Hypothalamus (tissue), 51 donors: ENCODE results near the gene NPY1R.

Source experiments
- DNase-seq, 51 donors: peaks; one replicate each; lab custom pipeline; 2025; lab: John Stamatoyannopoulos, UW

NPY1R gene

DNA sequence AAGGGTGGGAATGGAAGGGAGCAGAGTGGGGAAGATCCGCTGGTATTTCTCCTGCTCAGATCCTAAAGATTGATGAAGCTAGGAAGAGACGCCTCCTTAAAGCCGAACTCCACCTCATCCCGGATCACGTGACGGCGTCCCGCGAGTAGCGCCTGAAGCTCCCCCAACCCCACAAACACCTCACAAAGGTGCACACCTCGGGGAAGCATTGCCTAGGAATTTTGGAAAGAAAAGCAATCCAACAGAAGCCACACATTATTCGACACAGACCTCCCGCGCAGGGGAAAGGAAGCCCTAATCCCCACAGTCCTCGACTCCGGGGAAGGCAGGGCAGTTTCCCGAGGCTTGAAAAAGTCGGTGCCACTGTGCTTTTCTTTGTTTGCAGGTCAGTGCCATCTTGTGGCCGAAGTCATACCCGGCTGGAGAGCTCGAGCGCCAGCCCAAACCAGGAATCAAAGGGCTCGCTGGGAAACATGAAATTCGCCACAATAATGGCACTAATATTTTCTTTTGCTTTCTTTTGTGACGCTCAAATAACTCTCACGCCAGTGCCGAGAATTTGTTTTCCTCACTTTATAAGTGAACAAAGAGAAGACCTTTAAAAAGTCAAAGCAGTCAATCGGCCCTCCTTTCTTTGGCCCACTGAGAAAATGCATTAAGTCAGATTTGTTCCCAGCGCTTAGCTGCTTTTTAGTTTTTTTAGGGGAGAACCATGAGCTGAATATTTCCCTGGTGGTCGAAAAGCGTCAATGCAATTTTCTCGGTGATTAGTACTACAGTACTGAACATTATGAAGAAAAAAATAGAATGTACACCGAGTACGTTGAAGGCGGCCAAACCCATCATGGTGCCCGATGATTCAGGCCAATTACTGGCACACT, at the start of gene NPY1R:
TSS of gene NPY1R (minus strand) at position 71 of the 881 bp plus-strand sequence. CDS start 6,042 bp downstream, outside the sequence.
- DNase-seq, result peak in 50 of 51 donors; percentile 6 to 92 (median 60)

DNA sequence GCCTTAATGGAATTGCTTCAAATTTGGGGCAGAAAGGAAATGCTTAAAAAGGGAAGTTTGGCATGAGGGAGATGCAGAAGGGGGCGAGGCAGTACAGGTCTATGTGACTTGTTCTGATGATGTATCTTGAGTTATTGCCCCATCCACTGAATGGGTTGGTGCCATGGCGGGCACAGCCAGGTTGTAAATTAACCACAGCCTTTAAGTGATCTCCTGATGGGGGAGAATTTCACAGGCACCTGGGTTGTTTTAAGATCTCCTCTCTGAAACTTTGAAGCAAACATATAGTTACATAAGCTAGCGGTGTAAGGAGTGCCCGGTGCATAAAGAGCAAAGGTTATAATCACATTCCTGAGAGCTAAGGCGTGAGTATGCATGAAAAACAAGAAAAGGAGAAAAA, 48.3 kb upstream of the NPY1R start:
- DNase-seq, result no peak

DNA sequence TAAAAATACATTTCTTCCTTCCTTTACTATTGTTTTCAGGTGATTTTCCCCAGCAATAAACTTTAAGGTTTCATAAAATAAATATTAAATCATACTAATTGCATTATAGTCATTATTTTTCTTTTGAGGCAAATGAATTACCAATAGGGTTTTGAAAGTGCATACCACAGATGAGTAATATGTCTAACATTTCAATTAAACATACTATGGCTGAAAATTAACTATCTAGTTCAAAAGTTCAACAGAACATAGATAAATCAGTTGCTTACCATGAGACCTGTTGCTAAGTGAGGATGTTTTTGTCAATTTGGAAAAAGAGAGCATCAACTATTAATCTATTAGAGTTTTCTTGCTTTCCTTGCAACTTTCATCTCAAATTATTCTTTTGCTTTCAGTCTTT, 46.3 kb upstream of the NPY1R start:
- DNase-seq, result no peak

DNA sequence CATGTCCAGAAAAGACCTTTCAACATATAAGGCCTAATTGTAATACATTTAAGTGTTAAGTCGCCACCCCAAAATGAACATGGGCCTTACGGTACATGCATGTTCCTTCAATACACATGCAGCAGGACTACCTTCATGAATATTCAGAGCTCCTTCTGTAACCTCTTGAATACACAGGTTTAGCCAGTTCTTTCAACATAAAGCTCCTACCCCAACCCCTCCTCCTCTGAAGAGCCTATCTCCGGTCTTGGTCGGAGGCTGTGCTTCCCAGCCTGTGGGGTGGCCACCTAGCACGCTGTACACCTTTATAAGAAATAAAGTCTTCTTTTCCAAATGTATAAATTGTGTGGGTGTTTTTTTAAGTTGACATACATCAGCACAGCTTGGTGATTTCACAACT, 39.6 kb upstream of the NPY1R start:
- no peak for DNase-seq

DNA sequence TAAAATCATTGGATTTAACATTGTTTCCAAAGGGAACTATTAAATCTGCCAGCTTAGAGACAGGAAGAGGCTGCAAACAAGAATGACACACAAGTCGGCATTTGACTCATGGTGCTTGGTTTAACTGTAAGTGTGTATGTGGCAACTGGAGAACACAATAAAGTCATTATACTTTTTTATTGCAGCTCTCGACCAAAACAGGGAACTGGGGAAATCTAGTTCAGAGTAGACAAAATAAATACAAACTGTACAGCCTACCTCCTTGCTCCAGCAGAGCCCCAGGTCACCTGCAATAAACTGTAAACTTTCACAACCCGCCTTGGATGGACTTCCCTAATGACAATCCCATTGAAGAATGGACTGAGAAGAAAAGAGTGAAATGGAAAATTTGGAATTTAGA, 35.3 kb upstream of the NPY1R start:
- DNase-seq, result no peak

DNA sequence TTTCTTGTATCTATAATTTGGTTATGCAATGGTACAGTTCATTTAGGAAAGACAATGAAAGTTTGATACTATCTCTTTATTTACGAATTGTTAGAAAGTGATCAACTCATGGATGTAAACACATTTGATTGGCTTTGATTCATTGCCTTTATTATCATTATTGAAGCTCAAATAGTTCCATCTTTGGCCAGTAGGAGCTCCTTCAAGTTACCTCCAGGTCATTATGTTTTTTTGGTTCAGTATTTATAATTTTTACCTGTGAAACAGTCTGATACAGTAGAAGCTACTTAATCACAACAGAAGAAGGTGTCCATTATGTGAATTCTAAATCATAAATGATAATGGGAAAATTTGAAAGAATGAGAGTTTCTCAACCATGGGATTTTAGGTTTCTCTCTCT, 23.7 kb upstream of the NPY1R start:
- no peak for DNase-seq

DNA sequence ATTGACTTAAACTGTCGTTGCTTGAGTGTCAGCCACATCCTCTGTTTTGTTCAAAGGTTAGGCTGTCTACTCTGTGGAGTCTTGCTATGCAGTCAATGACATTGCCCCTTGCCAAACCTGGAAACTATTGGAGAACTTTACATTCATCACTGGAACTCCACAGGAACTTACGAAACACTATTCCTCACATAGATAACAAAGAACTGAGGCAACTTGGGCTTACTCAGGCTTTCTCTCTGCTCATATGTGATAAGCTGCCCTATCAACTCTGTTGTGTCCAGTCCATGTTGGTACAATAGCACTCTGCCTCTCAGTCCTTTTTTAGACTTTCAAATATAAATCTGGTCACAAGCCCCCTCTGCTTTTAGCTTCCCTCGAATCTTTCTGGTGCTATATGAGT, 20.7 kb upstream of the NPY1R start:
- no peak for DNase-seq

DNA sequence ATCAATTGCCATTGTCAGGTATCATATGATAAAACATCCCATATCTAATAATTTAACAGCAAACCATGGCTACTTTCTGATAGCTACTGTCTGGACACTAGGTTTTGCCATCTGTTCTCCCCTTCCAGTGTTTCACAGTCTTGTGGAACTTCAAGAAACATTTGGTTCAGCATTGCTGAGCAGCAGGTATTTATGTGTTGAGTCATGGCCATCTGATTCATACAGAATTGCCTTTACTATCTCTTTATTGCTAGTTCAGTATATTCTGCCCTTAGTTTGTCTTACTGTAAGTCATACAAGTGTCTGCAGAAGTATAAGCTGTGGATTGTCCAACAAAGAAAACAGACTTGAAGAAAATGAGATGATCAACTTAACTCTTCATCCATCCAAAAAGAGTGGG, 18.3 kb upstream of the NPY1R start:
- DNase-seq, result no peak

DNA sequence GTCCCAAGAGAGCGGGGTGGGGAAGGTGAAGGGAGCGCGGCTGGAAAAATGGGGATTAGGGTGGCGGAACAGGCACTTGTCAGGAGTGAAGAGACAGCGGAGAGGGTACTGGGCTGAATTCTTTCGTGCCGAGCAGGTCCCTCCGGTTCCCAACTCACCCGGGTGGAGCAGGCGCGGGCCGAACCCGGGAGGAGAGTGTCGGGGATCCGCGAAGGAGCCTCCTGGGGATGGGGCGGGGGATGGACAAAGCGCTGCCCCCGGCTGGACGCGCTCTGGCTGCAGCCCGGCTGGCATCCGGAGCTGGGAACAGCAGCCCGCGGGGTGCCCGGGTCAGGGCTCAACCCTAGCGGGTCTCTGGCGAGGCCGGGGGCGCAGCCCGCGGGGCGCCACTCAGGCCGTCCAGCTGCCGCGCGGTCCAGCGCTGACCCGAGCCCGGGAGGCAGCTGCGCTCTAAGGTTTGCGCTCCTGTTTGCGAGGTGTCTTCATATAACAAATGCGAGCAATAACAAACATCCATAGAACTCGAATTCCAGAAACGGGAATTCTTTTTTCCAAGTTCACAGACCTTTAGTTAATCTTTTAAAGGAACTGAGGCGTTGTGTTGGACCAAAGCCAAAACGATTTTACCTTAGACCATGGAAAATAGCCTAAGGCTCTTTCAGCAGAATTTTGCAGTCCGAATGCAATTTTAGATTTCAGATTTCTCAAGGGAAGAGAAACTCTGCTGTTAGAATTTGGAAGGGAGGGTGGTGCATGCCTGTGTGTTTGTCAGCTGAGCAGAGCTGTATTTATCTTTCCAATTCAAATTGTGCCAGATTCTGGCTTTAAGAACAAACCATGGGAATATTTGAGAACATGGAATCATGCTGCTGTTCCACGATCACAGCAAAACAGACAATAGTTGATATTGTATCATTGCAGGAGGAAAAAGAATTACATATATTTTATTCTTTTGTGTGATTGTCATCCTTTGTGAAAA, 12.0 kb upstream of the NPY1R start:
- peak in 6 of 51 donors; percentile 1 to 48 (median 14) for DNase-seq

DNA sequence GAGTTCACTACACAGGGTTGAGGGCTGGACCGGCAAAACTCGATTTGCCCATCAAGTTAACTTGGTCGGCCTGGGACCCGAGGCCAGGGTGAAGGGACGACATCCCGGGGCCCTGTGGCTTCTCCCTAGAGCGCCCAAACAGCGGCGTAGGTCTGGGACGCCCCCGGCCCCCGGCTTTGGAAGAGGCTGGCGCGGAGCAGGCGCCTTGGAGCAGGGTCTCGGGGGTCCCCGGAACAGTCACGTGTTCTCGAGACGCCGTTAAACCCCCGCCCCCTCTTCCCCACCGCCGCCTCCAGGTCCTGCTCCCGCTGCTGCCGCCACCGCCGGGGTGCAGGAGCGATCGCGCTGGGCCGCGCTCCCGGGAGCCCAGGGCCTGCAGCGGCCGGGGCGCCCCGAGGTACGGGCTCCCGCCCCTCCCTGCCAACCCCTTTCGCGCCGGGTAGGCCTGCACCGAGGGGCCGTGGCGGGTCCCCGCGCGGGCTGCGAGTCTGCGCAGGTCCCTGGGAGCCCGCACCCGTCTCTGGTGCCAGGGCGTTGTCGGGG, 11.3 kb upstream of the NPY1R start, which contains the start of gene NPY5R:
TSS of gene NPY5R (plus strand) at position 289 of the 543 bp plus-strand sequence. CDS start 6,382 bp downstream, outside the sequence.
- DNase-seq, result peak in 4 of 51 donors; percentile 1 to 45 (median 25)

DNA sequence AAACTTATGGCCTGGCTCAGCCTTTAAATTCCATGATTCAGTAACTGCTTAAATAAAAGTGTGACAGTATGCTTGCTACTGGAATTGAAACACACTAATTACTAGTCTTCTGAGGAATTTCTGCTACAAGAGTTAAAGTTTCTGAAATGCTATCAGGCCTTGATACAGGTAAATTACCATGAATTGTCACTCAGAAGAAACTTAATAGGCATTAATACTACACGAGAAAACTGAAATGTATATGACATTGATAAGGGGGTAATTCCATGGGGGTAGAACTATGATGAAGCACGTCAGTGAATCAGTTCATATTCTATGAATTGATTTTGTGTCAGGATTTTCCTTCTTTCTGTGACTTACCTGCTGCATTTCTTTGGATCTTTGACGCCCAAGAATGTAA, 3.0 kb upstream of the NPY1R start:
- no peak for DNase-seq

DNA sequence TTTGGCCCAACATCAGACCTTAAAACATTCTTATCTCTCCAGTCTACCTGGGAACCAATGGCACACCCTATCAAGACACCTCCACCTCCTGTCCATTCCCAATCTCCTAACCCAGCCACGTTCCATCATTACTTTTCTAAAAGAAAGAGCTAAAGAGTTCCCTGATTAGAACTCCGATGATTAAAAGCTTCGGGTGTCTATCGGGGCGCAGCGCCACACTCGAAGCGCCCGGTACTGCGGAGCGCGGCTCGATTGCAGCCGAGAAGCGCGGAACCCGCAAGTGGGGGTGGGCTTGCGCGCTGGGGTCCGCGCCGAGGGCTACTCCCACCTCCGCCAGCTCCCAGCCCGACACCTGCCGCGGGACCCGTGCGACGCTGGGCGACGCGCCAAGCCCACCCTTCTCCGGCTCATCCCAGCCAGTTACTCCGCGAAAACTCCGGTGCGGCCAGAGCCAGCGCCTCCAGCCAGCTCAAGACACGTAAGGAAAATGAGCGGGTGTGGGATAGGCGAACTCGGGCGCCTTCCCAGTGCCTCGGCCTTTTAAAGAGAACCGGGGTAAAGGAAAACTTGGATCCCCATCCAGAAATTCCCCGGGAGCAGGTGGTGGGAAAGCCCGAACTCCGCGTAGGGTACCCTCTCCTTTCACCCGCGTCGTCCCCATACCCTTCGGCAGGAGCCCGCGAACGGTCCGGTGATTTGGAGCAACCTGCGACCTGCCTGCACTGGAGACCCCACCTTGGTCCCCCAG, 593 bp downstream of the NPY1R start:
- DNase-seq, result peak in 19 of 51 donors; percentile 3 to 53 (median 16)

DNA sequence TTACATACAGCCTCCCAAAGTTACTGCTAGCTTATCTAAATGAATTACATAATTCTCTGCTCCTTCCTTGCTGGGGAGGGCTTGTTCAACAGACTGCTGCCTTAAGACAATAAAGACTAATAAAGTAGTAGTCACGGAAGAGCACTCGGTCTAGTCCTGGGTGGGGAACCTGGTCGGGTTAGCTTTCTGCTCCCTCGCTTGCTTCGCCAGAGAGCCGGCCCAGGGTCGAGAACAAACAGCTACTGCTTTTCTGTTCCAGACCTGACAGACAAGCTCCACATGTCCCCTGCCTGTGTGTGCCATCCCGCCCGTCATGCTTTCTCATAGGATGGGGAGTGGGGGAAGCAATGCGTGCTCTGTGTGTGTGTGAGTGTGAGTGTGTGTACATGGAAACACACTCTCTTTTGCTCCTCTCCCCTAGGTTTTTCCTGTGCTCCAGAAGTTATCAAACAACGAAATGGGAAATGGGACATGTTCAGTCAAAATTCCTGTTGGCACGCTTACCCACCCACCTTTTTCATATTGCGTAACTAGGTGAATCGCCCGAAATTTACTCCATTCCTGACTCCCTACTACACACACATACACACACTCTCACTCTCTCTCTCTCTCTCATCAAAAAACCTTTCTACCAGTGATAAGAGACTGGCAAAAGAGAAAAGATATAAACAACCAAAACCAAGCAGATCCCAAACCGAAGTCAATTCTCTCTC, 1.3 kb downstream of the NPY1R start:
- DNase-seq, result peak in 9 of 51 donors; percentile 0 to 33 (median 5)

DNA sequence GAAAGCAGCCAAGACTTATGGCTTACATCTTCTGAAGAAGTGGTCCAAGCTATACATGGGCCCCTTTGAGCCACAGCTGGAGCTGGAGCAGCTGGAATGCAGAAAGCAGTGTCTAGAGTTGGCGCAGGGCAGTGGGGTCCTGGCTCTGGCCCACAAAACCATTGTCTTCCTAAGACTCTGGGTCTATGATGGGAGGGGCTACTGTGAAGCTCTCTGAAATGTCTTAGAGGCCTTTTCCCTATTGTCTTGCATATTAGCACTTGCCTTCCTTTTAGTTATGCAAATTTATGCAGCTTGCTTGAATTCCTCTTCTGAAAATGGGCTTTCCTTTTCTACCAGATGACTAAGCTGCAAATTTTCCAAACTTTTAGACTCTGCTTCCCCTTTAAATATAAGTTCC, 15.3 kb downstream of the NPY1R start:
- DNase-seq, result no peak

DNA sequence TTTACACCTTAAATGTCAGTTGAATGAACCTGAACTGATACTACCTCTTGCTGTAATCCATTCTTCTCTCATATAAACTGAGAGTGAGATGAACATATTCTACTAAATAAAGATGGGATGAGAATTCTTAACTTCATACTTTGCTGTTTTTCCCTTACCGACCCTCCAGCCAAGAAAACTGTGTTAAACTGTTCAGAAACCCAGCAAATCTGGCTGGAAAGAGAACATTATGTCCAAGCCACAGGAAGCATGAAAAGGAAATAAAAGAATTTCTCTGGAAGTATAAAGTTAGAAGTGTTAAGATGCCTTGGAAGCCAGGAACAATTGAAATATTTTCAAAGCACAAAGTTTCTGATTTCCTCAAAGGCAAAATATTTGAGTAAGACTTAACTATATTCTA, 22.9 kb downstream of the NPY1R start:
- no peak for DNase-seq

DNA sequence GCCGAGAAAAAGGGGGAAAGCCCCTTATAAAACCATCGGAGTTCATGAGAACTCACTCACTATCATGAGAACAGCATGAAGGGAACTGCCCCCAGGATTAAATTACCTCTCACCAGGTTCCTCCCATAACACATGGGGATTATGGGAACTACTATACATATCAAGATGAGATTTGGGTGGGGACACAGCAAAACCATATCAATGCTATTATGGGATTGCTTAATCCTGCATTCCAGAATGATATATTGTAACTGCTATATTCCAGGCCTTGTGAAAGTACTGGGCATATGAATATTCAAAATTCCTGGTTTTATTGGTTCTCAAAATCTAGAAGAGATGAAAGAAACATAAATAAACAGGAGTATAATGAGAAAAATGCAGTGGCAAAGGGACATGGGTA, 29.3 kb downstream of the NPY1R start:
- no peak for DNase-seq

DNA sequence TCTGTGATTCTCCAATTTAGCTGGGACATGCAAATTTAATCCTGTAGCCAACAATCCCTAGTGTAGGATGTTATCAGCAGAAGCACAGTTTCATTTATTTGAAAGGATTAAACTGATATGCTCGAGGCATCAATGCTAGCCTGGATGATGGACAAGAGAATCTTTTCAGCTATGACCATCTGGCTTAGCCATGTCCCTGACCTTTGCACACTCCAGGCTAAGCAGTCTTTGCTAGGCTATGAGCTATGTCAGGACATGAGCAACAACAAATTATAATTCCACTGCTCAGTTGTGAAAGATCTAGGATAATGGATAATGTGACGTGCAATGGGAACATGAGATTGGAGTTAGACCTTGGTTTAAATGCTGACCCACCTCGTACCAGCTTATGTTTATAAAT, 32.0 kb downstream of the NPY1R start:
- no peak for DNase-seq

DNA sequence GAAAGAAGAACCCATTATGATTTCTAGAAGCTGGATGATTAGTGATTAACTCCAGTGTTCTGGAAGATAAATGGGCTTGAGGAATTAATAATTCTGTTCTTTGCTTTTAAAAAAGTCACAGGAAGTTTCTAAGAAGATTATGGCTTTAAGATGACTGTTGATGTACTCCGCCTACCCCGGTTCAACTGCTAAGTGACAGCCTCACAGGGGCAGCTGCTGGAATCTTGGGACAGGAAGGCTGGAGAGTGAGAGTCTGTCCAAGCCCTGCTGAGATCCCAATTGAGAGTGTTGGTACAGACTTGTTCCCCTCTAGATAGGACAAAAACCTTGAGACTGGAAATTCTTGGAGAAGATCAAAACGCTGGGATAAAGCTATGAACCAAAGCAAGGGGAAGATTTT, 37.3 kb downstream of the NPY1R start:
- no peak for DNase-seq

DNA sequence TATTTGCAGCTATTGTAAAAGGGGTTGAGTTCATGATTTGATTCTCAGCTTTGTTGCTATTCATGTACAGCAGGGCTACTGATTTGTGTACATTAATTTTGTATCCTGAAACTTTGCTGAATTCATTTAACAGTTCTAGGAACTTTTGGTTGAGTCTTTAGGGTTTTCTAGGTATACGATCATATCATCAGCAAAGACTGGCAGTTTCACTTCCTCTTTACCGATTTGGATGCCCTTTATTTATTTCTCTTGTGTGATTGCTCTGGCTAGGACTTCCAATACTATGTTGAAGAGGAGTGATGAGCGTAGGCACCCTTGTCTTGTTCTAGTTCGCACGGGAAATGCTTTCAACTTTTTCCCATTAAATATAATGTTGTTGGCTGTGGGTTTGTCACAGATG, 48.1 kb downstream of the NPY1R start:
- no peak for DNase-seq
